Coronary artery (tissue), 2 donors: ENCODE measurements around the gene FBF1.
A peak's percentile ranks its signal among the peaks of the same experiment; 100 is the strongest.

Experiments
- DNase-seq: peaks from one replicate; pipeline ENCODE4 v3.0.0-alpha.2; 2017; ENCODE audit warnings: low spot score
- H3K27ac ChIP-seq, 2 donors: fragments of 200-600 bp; sonication (generic); one replicate each; pipeline ENCODE4 v1.5.1; 2016 to 2019
- H3K4me3 ChIP-seq: fragments of 200-600 bp; sonication (generic); 2 replicates; pipeline ENCODE4 v1.5.1; 2016; ENCODE audit warnings: mild to moderate bottlenecking, moderate library complexity
- CTCF ChIP-seq: fragments of 200-600 bp; sonication (generic); IDR thresholded peaks from one replicate; pipeline ENCODE4 v1.5.1; 2019; ENCODE audit warnings: antibody characterized with exemption

The FBF1 gene

GRCh38 chr17:75894049-75894733, 46.7 kb downstream of the FBF1 start:
- DNase-seq, result no peak
- H3K27ac ChIP-seq, result peak overlapping the region in 1 of 2 donors; percentile 93
- TF ChIP-seq CTCF, result no peak
- no peak overlapping the region for H3K4me3 ChIP-seq

- no peak for DNase-seq
- no peak overlapping the region for H3K27ac ChIP-seq
- TF ChIP-seq CTCF, result no peak
Observed at GRCh38 chr17:75893305-75894048, 47.4 kb downstream of the FBF1 start.

GRCh38 chr17:75892556-75893224, 48.2 kb downstream of the FBF1 start:
- DNase-seq, result no peak
- TF ChIP-seq CTCF, result no peak
- no peak overlapping the region for H3K27ac ChIP-seq
- H3K4me3 ChIP-seq, result no peak overlapping the region

More at GRCh38 chr17:75893305-75894048, 47.4 kb downstream of the FBF1 start:
- no peak overlapping the region for H3K4me3 ChIP-seq

GRCh38 chr17:75891605-75892555, 49.0 kb downstream of the FBF1 start:
- peak overlapping the region in 1 of 2 donors; percentile 7 for H3K27ac ChIP-seq

GRCh38 chr17:75891022-75891604, 49.7 kb downstream of the FBF1 start:
- TF ChIP-seq CTCF, result no peak
- Histone ChIP-seq H3K27ac (no peak overlapping the region), H3K4me3 (no peak overlapping the region)
- DNase-seq, result no peak

More at GRCh38 chr17:75891605-75892555, 49.0 kb downstream of the FBF1 start:
- H3K4me3 ChIP-seq, result no peak overlapping the region
- no peak for DNase-seq
- TF ChIP-seq CTCF, result no peak

- DNase-seq, result no peak
- Histone ChIP-seq H3K27ac (no peak overlapping the region), H3K4me3 (no peak overlapping the region)
- TF ChIP-seq CTCF, result no peak
Observed at GRCh38 chr17:75889454-75889853, 51.4 kb downstream of the FBF1 start.
